ENCODE data around the gene KRT13.

KRT13 gene

GRCh38 chr17:41499714-41500113 lies 5.7 kb downstream of the KRT13 start:
- H3K36me3 Mint-ChIP-seq (ENCODE audit: low read depth), result no peaks in the 10 kb centered on the region
- H3K4me1 Mint-ChIP-seq (ENCODE audit: low read depth), result peaks cover 4% of the 10 kb centered on the region
- H3K9me3 Mint-ChIP-seq, result no peaks in the 10 kb centered on the region
- no peaks in the 10 kb centered on the region for H3K27me3 Mint-ChIP-seq
- no peak overlapping the region for H3K27ac Mint-ChIP-seq
- no peak overlapping the region for H3K4me3 Mint-ChIP-seq

DNA sequence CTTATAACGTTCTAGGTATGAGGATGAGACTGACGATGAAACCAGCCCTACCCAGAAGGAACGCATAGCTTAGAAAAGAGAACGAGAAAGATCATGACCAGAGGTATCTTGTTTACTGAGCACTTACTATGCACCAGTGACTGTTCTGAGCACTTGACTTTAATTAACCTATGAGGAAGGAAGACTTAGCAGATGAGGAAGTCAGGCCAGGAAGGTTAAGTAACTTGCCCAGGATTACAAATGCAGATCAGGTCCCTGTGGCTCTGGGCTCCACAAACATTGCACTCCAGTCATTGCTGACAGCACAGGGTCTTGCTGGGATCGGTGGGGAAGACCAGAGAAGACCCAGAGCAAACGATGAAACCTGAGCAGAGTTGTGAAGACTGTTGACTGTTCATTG lies 7.1 kb downstream of the KRT13 start:
- Mint-ChIP-seq H3K4me3 (no peak overlapping the region), H3K27me3 (no peaks in the 10 kb centered on the region), H3K27ac (no peak overlapping the region), H3K9me3 (no peaks in the 10 kb centered on the region), H3K4me1 (ENCODE audit: low read depth) (peaks cover 4% of the 10 kb centered on the region), H3K36me3 (ENCODE audit: low read depth) (no peaks in the 10 kb centered on the region)

- H3K27me3 Mint-ChIP-seq, result no peaks in the 10 kb centered on the region
- H3K4me1 Mint-ChIP-seq (ENCODE audit: low read depth), result peaks cover 4% of the 10 kb centered on the region
- H3K27ac Mint-ChIP-seq, result no peak overlapping the region
- H3K36me3 Mint-ChIP-seq (ENCODE audit: low read depth), result no peaks in the 10 kb centered on the region
- no peaks in the 10 kb centered on the region for H3K9me3 Mint-ChIP-seq
- H3K4me3 Mint-ChIP-seq, result no peak overlapping the region
These were observed 8.5 kb downstream of the KRT13 start for GRCh38 chr17:41496803-41497484.

DNA sequence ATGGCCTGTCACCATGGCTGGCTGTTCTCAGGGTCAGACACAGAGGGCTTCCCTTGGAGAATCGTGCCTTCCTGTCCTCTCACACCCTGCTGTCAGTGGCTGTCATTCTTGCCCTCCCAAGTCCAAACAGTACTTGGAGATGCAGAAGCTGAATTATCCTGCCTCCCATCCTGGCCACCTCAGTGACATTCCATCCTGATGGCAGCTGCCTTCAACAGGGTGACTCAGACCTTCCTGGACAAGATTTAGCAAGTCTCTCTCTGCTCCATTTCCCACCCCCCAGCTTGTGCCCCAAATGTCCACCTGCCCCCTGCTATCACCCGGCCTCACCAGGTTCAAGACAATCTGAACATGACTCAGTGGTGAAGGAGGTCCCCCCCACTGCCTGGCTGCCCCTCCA lies 10.9 kb downstream of the KRT13 start:
- Mint-ChIP-seq H3K36me3 (ENCODE audit: low read depth) (no peaks in the 10 kb centered on the region), H3K27ac (no peak overlapping the region), H3K9me3 (no peaks in the 10 kb centered on the region), H3K4me3 (no peak overlapping the region), H3K4me1 (ENCODE audit: low read depth) (peaks cover 4% of the 10 kb centered on the region), H3K27me3 (no peaks in the 10 kb centered on the region)

DNA sequence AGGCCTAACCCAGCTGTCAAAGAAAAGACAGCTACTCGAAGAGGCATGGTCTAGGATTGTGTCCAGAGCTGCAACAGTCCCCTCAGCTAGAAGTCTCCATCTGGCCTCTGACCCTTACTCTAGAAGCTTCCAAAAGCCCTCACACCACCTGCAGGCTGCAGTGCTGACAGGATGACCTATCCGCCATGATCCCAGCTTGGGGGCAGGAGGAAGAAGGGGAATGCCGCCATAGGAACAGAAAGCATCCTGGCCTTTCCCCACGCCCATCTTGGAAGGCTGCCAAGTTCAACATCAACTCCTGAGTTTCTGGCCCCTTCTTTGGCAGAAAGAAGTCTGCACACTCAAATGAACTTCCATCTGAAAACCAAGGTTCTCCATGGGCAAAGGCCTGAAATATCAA lies 12.6 kb downstream of the KRT13 start:
- H3K36me3 Mint-ChIP-seq (ENCODE audit: low read depth), result no peaks in the 10 kb centered on the region

GRCh38 chr17:41492351-41492750 lies 13.1 kb downstream of the KRT13 start:
- no peak overlapping the region for H3K27ac Mint-ChIP-seq
- peaks cover 4% of the 10 kb centered on the region for H3K4me1 Mint-ChIP-seq (ENCODE audit: low read depth)
- H3K27me3 Mint-ChIP-seq, result no peaks in the 10 kb centered on the region

More for the DNA sequence above, 12.6 kb downstream of the KRT13 start:
- Mint-ChIP-seq H3K27ac (no peak overlapping the region), H3K4me3 (no peak overlapping the region), H3K9me3 (no peaks in the 10 kb centered on the region), H3K4me1 (ENCODE audit: low read depth) (peaks cover 4% of the 10 kb centered on the region), H3K27me3 (no peaks in the 10 kb centered on the region)

DNA sequence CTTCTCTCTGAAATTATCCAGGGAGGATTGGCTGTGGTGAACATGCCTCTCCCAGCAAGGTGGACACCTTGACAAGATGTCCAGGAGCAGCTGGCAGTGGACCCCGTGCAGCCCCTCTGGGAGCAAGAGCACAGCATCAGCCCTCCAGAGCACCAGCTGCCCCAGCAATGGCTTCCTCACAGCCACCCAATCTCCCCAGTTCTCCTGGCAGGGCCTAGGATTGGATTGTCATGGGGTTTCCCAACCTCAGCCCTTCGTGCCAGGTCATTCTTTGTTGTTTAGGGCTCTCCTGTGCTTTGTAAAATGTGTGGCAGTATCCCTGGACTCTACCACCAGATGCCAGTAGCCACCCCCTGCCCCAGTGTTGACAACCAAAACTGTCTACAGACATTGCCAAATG lies 13.9 kb downstream of the KRT13 start:
- Mint-ChIP-seq H3K36me3 (ENCODE audit: low read depth) (no peaks in the 10 kb centered on the region), H3K27me3 (no peaks in the 10 kb centered on the region)

More at GRCh38 chr17:41492351-41492750, 13.1 kb downstream of the KRT13 start:
- Mint-ChIP-seq H3K9me3 (no peaks in the 10 kb centered on the region), H3K4me3 (no peak overlapping the region), H3K36me3 (ENCODE audit: low read depth) (no peaks in the 10 kb centered on the region)

DNA sequence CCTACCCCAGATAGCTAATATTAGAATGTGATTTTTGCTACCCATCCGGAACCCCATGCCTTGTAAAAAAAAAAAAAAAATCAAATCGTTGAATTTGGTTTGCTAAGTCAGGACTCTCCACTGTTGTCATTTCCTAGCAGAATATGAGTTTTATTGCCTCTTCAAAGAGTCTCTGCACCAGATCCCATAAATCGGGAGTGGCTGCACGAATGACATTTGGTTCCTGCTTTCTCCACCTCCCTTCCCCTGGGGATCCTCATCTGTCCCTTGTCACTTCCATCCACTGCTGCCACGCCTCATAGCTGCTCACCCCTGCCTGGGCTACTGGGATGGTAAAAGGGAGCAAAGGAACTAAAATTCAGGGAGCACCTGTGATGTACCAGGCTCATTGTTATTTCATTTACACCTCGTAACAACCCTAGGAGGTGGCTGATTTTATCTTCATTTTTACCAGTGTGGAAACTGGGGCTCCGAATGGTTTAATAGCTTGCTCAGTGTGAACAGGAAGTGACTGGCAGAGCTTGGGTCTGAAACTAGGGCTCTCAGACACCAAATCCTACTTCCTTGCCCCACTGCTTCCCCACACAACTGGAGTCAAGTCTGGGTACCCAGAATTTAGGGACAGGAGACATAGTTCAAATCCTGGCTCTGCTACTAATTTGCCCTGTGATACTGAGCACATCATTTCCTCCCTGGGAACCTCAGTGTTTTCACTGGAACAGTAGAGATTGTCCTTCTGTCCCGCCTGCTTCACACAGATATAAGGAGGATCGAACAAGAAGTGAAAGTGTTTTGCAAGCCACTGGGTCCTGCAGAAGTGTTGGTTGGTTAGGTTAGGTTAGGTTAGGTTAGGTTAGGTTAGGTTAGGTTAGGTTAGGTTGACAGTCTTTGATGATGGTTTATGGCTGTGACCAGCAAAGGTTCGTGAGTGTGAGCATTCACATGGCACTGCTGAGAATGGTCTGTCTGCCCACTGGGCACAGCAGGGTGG lies 15.1 kb downstream of the KRT13 start:
- Mint-ChIP-seq H3K27me3 (no peaks in the 10 kb centered on the region), H3K36me3 (ENCODE audit: low read depth) (no peaks in the 10 kb centered on the region), H3K4me3 (no peak overlapping the region), H3K4me1 (ENCODE audit: low read depth) (no peaks in the 10 kb centered on the region), H3K27ac (no peak overlapping the region), H3K9me3 (no peaks in the 10 kb centered on the region)

More for the DNA sequence above, 13.9 kb downstream of the KRT13 start:
- no peak overlapping the region for H3K4me3 Mint-ChIP-seq
- no peak overlapping the region for H3K27ac Mint-ChIP-seq
- no peaks in the 10 kb centered on the region for H3K9me3 Mint-ChIP-seq
- no peaks in the 10 kb centered on the region for H3K4me1 Mint-ChIP-seq (ENCODE audit: low read depth)

DNA sequence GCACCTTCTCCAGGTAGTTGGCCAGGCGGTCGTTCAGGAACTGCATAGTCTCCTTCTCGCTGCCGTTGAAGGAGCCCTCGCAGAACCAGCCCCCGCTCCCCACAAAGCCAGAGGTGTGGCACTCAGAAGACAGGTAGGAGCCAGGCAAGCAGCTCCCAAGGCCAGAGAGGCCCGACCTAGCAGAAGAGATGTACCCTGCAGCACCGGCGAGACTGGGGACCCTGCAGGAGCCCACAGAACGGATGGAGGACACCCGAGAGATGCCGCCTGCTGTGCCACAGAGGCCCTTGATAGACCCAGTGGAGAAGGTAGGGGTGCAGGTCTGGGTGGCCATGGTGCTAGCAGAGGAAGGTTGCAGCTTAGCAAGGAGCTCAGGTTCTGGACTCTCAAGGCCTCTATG lies 15.9 kb downstream of the KRT13 start, which contains the start of gene KRT36:
KRT36 (minus strand) TSS at position 380 of the 400 bp plus-strand sequence; CDS start at position 334, 46 bp downstream.
- Mint-ChIP-seq H3K36me3 (ENCODE audit: low read depth) (no peaks in the 10 kb centered on the region), H3K27me3 (no peaks in the 10 kb centered on the region), H3K4me3 (no peak within 1 kb of the TSS), H3K27ac (no peak within 1 kb of the TSS), H3K9me3 (no peaks in the 10 kb centered on the region), H3K4me1 (ENCODE audit: low read depth) (no peaks in the 10 kb centered on the region)

DNA sequence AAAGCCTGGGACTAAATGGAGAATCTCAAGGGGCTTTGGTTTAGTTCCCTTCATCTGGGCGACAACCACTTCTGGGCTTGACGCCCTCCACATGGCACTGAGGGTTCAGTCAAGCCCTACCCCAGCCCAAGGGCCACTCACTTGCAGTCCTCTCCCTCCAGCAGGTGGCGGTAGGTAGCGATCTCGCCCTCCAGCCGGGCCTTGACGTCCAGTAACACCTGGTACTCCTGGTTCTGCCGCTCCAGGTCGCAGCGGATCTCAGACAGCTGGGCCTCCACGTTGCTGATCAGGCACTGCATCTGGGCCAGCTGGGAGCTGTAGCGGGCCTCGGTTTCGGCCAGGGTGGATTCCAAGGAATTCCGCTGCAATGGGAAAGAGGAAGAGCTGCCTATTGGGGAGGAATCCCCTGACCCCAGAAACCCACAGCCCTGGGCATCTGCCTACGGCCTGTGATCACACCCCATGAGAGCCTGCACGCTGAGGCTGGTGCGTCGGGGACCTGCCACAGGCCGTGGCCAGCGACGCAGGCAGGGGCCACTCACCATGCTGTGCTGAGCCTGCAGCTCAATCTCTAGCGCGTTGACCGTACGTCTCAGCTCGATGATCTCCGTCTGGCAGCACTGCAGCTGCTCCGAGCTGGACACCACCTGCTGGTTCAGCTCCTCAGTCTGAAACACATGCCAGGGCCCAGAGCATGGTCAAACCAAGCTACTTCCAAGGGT lies 18.4 kb downstream of the KRT13 start:
- H3K4me3 Mint-ChIP-seq, result no peak overlapping the region
- H3K9me3 Mint-ChIP-seq, result no peaks in the 10 kb centered on the region
- no peaks in the 10 kb centered on the region for H3K36me3 Mint-ChIP-seq (ENCODE audit: low read depth)
- no peak overlapping the region for H3K27ac Mint-ChIP-seq
- H3K27me3 Mint-ChIP-seq, result no peaks in the 10 kb centered on the region
- no peaks in the 10 kb centered on the region for H3K4me1 Mint-ChIP-seq (ENCODE audit: low read depth)

GRCh38 chr17:41486316-41486715 lies 19.1 kb downstream of the KRT13 start:
- Mint-ChIP-seq H3K27me3 (no peaks in the 10 kb centered on the region), H3K4me3 (no peak overlapping the region), H3K36me3 (ENCODE audit: low read depth) (no peaks in the 10 kb centered on the region), H3K9me3 (no peaks in the 10 kb centered on the region), H3K27ac (no peak overlapping the region), H3K4me1 (ENCODE audit: low read depth) (no peaks in the 10 kb centered on the region)

GRCh38 chr17:41484920-41485904 lies 20.2 kb downstream of the KRT13 start:
- Mint-ChIP-seq H3K9me3 (no peaks in the 10 kb centered on the region), H3K4me1 (ENCODE audit: low read depth) (no peaks in the 10 kb centered on the region), H3K36me3 (ENCODE audit: low read depth) (no peaks in the 10 kb centered on the region), H3K27ac (no peak overlapping the region), H3K27me3 (no peaks in the 10 kb centered on the region), H3K4me3 (no peak overlapping the region)

- Mint-ChIP-seq H3K27ac (no peak overlapping the region), H3K9me3 (no peaks in the 10 kb centered on the region), H3K4me1 (ENCODE audit: low read depth) (no peaks in the 10 kb centered on the region), H3K36me3 (ENCODE audit: low read depth) (no peaks in the 10 kb centered on the region), H3K27me3 (no peaks in the 10 kb centered on the region), H3K4me3 (no peak overlapping the region)
These were observed 21.2 kb downstream of the KRT13 start for GRCh38 chr17:41483991-41484826.
